Natural killer cell treated with Interleukin-12 subunit alpha and Interleukin-12 subunit beta and Interleukin-15 and Interleukin-18, amount 100 ng/mL, for 72 hours (primary cell): ENCODE results near the gene RTN4RL1. TPM values are rescaled to one million over a fixed set of nuclear protein-coding genes. Genes with fewer than 3 reads are reported as not detected.

Experiments used
- ATAC-seq, 2 donors: fragments of 150-1000 bp; cut with Tn5 transposase in 1 of 2; sonication (Bioruptor Pico), chemical (Tn5 transposase) in 1 of 2; 2 replicates each; pipeline ENCODE4 v1.10.0; 2021
- DNase-seq: peaks from one replicate; pipeline ENCODE4 v3.0.0; 2022; ENCODE audit warnings: low spot score
- H3K27ac Mint-ChIP-seq, 2 donors: 1 replicate in 1 of 2; 2 replicates in 1 of 2; pipeline ENCODE4 v1.8.0; 2022; ENCODE audit warnings: mixed read lengths in 2 of 2, mild to moderate bottlenecking in 1 of 2, moderate library complexity in 1 of 2
- H3K27me3 Mint-ChIP-seq, 2 donors: 1 replicate in 1 of 2; 2 replicates in 1 of 2; pipeline ENCODE4 v1.8.0; 2022; ENCODE audit warnings: mixed read lengths in 2 of 2
- H3K36me3 Mint-ChIP-seq: one replicate; pipeline ENCODE4 v1.8.0; 2022; ENCODE audit warnings: mixed read lengths
- H3K4me1 Mint-ChIP-seq, 2 donors: 1 replicate in 1 of 2; 2 replicates in 1 of 2; pipeline ENCODE4 v1.8.0; 2022; ENCODE audit warnings: low read depth in 2 of 2, mixed read lengths in 2 of 2, mild to moderate bottlenecking in 1 of 2
- H3K4me3 Mint-ChIP-seq: one replicate; pipeline ENCODE4 v1.8.0; 2022; ENCODE audit warnings: mixed read lengths
- H3K9me3 Mint-ChIP-seq: 2 replicates; pipeline ENCODE4 v1.8.0; 2022; ENCODE audit warnings: mixed read lengths
- total RNA-seq, 2 donors: library from RNA; stranded (reverse); gene quantifications; one replicate each; pipeline ENCODE4 v1.2.3, GENCODE V29; 2022

The RTN4RL1 gene
- total RNA-seq, 2 donors from 2014 or later: not detected

DNA sequence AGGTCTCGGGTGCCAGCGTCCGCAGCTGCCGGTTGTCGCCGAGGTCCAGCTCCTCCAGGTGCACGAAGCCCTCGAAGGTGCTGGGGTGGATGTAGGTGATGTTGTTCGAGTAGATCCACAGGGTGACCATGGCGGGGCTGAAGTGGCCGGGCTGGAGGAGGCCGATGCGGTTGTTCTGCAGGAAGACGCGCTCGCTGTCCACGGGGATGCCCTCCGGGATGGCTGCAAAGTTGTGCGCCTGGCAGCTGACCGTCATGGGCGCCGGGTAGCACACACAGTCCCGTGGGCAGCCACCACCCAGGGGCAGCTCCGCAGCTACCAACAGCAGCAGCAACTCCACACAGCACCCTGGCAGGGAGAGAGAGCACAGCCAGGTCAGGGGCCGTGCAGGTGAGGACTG lies 87.7 kb downstream of the RTN4RL1 start:
- H3K4me1 Mint-ChIP-seq: no peaks in the 10 kb centered on the region

DNA sequence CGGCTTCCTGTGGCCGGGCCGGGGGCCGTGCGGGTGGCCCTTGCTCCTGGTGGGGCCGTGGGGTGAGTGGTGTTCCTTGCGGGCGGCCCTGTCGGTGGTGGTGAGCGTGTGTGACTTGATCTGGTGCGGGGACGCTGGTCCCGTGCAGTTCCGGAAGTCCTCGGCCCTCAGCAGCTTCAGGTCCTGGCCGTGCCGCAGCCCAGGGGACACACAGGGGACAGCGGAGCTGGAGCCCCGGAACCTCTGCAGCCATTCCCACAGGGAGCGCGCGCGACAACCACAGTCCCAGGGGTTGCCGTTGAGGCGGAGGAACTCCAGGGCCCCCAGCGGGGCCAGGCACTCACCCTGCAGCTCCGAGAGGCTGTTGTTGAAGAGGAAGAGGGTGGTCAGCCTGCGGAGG lies 88.4 kb downstream of the RTN4RL1 start:
- Mint-ChIP-seq H3K27me3 (no peaks in the 10 kb centered on the region), H3K4me3 (no peak overlapping the region), H3K9me3 (no peaks in the 10 kb centered on the region), H3K36me3 (no peaks in the 10 kb centered on the region), H3K27ac (no peak overlapping the region), H3K4me1 (no peaks in the 10 kb centered on the region)
- DNase-seq: no peak
- peak in 1 of 2 donors; percentile 34 for ATAC-seq

More for the DNA sequence above, 87.7 kb downstream of the RTN4RL1 start:
- Mint-ChIP-seq H3K27me3 (no peaks in the 10 kb centered on the region), H3K9me3 (no peaks in the 10 kb centered on the region), H3K36me3 (no peaks in the 10 kb centered on the region), H3K27ac (no peak overlapping the region), H3K4me3 (no peak overlapping the region)
- ATAC-seq: peak in 1 of 2 donors; percentile 10
- DNase-seq: no peak

DNA sequence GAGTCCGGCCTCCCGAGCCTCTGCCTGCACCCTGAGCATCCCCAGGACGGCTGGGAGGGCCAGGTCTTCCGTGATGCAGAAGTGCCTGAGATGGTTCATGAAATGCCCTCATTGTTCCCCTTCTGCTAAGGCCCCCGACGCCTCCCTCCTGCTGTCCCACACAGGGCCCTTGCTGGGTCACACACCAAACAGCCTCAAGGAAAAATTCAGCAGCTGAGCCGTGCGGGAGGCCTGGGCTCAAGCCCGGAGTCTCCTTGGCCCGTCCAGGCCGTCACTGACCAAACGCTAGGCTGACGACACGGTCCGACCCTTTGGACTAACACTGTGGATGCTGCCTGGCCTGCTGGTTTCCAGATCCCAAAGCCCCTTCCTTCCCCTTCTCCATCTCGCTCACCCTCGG lies 90.2 kb downstream of the RTN4RL1 start:
- Mint-ChIP-seq H3K36me3 (no peaks in the 10 kb centered on the region), H3K27ac (no peak overlapping the region), H3K4me3 (no peak overlapping the region), H3K4me1 (no peaks in the 10 kb centered on the region), H3K9me3 (no peaks in the 10 kb centered on the region), H3K27me3 (peaks cover 0 to 7% of the 10 kb centered on the region in 2 donors)
- ATAC-seq (no peak), DNase-seq (no peak)

DNA sequence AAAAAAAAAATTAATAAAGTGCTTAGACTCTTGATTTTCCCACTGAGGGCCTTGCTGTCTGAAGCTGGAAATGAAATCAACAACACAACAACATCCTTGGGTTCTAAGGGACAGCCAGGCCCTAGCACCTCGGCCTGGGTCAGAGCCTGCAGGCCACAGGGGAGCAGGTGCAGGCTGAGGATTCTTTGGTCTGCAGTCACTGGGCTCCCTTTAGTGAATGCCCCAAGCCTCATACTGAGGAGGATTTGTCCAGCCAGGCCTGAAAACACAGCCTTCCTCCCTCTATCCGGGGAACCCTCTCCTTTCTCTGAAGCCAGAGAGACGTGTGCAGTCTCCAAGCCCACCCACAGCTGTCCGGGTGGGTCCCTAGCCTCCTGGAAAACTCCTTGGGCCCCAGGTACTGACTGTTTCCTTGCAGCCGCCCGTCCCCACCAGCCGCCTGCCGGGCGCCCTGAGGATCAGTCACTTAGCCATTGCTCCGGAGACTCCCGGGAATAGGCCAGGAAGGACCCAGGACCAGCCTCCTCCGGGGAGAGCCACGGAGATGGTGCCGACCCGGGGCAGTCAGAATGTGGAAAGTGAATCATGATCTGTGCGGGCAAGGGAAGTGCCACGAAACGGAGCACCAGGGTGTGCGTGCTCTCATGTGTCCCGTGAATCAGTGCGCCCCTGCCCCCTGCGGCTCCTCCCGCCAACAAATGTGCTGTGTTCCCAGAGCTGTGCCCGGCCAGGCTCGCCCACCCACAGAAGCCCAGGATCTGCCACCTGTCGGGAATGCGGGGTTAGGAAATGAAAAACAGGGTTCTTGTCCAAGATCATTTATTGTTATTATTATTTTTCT lies 91.0 kb downstream of the RTN4RL1 start:
- H3K4me3 Mint-ChIP-seq: no peak overlapping the region
- H3K27ac Mint-ChIP-seq: no peak overlapping the region
- no peak for ATAC-seq
- DNase-seq: no peak
- no peaks in the 10 kb centered on the region for H3K9me3 Mint-ChIP-seq
- no peaks in the 10 kb centered on the region for H3K36me3 Mint-ChIP-seq
- H3K27me3 Mint-ChIP-seq: peaks cover 0 to 7% of the 10 kb centered on the region in 2 donors
- H3K4me1 Mint-ChIP-seq: no peaks in the 10 kb centered on the region

DNA sequence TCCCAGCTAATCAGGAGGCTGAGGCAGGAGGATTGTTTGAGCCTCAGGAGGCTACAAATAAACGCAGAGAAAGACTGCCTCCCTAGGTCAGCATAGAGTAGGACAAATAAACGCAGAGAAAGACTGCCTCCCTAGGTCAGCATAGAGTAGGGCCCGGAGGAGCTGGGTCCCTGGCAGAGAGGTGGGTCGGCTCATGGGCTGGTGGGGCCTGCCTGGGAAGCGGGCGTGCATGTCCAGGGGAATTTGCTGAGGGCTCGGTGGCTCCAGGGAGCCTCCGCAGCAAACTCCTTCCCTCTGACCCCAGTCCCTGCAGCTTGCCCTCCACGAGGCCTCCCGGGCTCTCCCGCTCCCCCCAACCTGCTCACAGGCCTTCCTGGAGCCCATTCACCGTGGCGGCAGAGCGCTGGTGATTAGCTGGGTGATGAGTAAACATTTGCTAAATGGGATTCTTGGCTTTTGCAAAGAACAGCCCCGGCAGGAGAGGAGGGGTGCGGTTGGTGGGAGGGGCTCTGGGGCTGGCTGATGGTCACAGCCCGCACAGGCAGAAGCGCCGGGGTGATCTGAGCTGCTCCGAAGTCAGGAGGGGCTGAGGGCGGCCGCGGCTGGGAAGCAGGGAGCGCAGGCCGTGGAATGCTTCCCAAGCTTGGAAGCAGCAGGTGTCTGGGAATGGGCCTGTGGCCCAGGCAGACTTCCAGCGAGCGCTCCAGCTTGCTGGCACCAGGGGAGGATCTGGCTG lies 93.1 kb downstream of the RTN4RL1 start:
- Mint-ChIP-seq H3K4me1 (no peaks in the 10 kb centered on the region), H3K4me3 (no peak overlapping the region), H3K36me3 (no peaks in the 10 kb centered on the region), H3K9me3 (no peaks in the 10 kb centered on the region), H3K27ac (no peak overlapping the region), H3K27me3 (peaks cover 0 to 7% of the 10 kb centered on the region in 2 donors)
- ATAC-seq (no peak), DNase-seq (no peak)

DNA sequence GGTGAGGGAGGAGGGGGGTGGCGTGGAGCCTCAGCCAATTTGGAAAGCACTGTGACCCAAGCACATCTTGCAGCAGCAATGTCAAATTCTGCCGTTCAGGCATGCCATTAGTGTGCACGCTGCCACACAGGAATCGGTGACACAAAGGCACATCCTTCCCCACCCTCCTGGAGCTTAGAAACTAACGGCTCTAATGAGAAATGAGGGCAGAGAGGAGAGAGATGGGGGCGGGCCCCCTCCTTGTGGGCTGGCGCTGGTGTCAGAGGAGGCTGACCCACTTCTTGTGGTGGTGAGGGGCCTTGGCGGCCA lies 94.8 kb downstream of the RTN4RL1 start:
- DNase-seq (no peak), ATAC-seq (no peak)
- H3K4me1 Mint-ChIP-seq: no peaks in the 10 kb centered on the region
- H3K27ac Mint-ChIP-seq: no peak overlapping the region
- no peaks in the 10 kb centered on the region for H3K9me3 Mint-ChIP-seq
- H3K27me3 Mint-ChIP-seq: peaks cover 0 to 7% of the 10 kb centered on the region in 2 donors
- H3K4me3 Mint-ChIP-seq: no peak overlapping the region
- no peaks in the 10 kb centered on the region for H3K36me3 Mint-ChIP-seq

DNA sequence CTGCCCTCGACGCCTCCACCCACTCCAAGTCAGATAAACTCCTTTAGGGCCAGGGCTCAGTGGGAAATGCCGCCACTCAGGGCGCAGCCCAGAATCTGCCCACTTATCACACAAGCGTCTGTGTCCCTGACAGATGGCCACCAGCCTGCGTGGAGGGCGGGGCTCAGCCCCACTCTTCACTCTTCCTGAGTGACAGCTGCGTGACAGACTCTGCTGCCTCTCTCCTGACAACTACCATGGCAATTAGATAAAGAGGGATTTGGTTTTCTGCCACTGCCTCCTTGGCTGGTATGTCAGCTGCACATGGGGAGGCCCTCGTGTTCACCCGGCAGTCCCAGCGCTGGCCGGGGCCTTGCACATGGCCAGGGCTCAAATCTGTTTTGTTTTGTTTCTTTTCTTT lies 96.2 kb downstream of the RTN4RL1 start:
- no peaks in the 10 kb centered on the region for H3K36me3 Mint-ChIP-seq
- H3K4me3 Mint-ChIP-seq: no peak overlapping the region
- no peaks in the 10 kb centered on the region for H3K4me1 Mint-ChIP-seq
- no peaks in the 10 kb centered on the region for H3K9me3 Mint-ChIP-seq
- peaks cover 0 to 7% of the 10 kb centered on the region in 2 donors for H3K27me3 Mint-ChIP-seq
- no peak overlapping the region for H3K27ac Mint-ChIP-seq
- no peak for DNase-seq
- ATAC-seq: no peak

DNA sequence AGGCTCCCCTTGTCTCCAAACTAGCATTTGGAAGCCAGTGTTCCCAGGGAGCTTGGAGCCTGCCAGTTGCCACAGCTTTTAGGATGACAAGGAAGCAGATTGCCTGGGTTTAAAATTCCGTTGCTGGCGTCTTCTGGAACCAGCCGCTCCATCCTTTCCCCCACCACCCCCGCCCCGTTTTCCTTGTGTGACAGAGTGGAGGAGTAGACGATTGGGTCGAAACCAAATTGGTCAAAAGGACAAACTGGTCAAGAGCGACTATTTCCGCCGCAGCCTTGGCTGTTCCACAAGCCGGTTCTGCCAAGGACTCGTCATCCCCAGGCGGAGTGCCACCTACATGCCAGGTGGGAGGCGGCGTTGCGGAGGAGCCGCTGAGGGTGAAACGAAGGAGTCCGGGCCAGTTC lies 104.2 kb downstream of the RTN4RL1 start:
- Mint-ChIP-seq H3K27me3 (peaks cover 2 to 8% of the 10 kb centered on the region in 2 donors), H3K36me3 (no peaks in the 10 kb centered on the region), H3K9me3 (no peaks in the 10 kb centered on the region), H3K27ac (no peak overlapping the region), H3K4me3 (no peak overlapping the region), H3K4me1 (no peaks in the 10 kb centered on the region)
- ATAC-seq (no peak), DNase-seq (no peak)

DNA sequence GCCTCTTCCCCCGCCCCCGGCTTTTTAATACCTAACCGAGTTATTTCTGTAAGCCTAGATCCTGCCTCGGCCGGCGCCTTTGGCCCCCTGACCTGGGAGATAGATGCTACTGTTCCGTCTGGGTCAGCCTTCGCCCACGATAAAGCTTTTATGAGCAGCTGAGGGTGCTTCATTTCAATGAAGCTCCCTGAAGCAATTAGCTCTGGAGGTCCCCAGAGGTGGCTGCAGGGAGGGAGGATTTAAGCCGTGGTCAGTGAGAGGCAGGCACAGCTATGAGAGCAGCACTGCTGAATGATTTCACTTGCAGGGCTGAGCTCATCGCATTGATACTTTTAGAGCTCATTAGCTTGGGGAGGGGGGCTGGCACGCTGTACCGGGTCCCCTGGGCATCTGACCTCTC lies 105.9 kb downstream of the RTN4RL1 start:
- Mint-ChIP-seq H3K4me3 (no peak overlapping the region), H3K9me3 (no peaks in the 10 kb centered on the region), H3K36me3 (no peaks in the 10 kb centered on the region), H3K4me1 (no peaks in the 10 kb centered on the region), H3K27ac (no peak overlapping the region), H3K27me3 (peaks cover 4 to 11% of the 10 kb centered on the region in 2 donors)
- DNase-seq: no peak
- no peak for ATAC-seq

DNA sequence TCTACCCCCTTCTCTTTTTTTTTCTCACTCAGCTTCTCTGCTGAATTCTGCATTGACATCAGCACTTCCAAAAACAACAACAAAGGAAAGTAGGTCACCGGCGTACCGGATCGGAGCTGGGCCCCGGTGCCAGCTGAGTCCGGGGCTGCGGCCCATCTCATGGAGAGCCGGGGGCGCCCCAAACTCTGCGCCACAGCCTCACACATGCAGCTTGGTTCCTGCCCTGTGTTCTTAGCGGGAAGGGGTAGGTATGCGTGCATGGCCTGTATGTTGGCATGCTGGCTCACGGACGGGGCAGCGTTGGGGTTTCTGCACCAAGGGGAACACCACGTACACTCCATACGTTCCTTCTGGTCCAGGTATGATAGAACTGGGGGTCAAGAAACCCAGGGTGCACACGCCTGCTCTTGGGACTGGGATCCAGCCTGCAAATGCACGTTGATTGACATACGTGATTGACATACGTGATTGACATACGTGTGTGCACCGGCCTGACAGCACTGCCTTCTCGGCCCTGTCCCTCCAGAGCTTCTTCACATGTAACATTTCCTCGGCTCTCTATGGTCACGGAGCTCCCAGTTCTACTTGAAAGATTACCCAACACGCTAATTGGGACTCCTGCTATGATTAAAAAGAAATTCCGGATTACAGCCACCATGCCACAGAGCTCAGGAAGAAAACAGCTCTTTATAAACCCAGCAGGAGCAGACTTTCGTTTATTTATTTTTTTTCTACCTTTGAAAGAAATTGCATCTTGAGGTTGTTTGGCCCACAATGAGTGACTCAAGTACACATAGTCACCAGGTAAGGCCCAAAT lies 106.6 kb downstream of the RTN4RL1 start:
- no peak for ATAC-seq

DNA sequence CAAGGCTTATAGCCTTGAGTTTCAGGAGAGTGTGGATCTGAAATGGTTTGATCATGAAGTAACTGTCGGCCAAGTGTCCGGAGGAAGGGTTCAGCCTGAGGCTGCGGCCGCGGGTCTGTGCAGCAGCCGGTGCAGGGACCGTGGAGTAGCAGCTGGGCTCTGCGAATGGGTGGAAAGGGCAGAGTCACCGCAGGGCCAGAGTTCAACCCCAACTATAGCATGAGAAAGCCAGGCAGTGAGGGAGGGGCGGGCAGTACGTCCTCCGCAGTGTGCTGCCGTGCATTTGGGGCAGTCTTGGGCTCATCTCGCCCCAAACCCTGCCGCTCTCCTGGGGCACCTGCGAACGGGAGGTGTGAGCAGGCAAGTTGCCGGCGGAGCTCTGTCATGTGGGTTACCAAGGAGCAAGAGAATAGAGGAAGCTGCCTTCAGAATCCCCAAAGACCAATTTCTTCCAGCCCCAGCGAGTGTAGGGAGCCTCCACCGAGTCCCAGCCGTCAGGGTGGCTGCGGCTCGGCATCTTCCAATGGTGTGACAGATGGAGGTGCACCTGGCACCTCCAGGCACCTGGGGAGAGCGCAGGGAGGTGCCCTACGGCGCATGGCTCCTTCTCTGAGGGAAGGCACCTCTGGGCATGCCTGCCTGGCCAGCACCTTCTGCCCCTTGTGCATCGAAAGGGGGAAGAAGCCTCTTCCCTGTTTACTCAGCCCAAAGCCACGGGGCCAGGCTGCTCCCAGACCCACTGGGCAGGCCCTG lies 108.0 kb downstream of the RTN4RL1 start:
- Mint-ChIP-seq H3K27me3 (peaks cover 10 to 11% of the 10 kb centered on the region in 2 donors), H3K4me1 (no peaks in the 10 kb centered on the region), H3K4me3 (no peak overlapping the region), H3K36me3 (no peaks in the 10 kb centered on the region), H3K27ac (no peak overlapping the region), H3K9me3 (no peaks in the 10 kb centered on the region)
- DNase-seq (no peak), ATAC-seq (no peak)

More for the DNA sequence above, 106.6 kb downstream of the RTN4RL1 start:
- Mint-ChIP-seq H3K36me3 (no peaks in the 10 kb centered on the region), H3K4me1 (no peaks in the 10 kb centered on the region), H3K27ac (no peak overlapping the region), H3K4me3 (no peak overlapping the region), H3K9me3 (no peaks in the 10 kb centered on the region), H3K27me3 (peaks cover 5 to 11% of the 10 kb centered on the region in 2 donors)
- no peak for DNase-seq

DNA sequence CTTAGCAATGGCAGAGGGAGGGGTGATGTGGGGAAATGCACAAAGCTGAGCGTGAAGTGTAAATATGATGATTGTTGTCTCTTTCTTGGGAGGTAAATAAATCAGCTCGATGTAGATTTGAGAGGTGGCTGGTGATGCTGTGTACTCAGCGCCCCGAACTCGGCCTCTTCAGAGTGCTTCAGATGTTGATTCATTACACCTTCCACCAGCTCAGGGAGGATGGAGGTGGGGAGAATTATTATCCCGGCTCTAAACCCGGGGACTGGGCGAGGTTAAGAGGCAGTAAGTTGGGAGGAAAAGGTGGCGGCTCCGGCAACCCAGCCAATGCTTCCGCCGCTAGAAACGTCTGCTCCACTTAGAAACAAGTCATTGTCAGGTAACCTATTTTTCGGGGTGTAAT lies 108.8 kb downstream of the RTN4RL1 start:
- H3K9me3 Mint-ChIP-seq: no peaks in the 10 kb centered on the region
- peaks cover 17 to 18% of the 10 kb centered on the region in 2 donors for H3K27me3 Mint-ChIP-seq
- ATAC-seq (no peak), DNase-seq (no peak)
- H3K36me3 Mint-ChIP-seq: no peaks in the 10 kb centered on the region
- no peak overlapping the region for H3K4me3 Mint-ChIP-seq
- H3K27ac Mint-ChIP-seq: no peak overlapping the region
- H3K4me1 Mint-ChIP-seq: no peaks in the 10 kb centered on the region

DNA sequence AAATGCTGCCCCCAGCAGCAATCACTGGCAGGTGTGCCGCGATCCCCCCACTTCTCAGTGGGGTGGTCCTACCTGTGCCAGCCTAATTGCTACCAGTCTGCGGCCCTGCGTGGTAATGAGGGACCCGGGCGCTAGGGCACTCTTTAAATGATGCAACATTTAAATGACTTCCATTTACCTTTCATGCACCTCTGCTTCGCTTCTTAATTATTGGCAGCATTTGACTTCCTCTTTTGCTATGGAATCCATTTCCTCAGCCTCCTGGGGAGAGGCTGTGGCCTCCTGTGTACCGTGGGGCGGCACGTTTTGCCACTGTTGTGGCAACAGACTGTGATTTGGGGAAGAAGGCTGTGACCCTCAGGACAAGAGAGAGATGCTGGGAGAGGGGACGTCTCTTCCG lies 109.2 kb downstream of the RTN4RL1 start:
- Mint-ChIP-seq H3K4me1 (no peaks in the 10 kb centered on the region), H3K36me3 (no peaks in the 10 kb centered on the region), H3K9me3 (no peaks in the 10 kb centered on the region), H3K4me3 (no peak overlapping the region), H3K27ac (no peak overlapping the region), H3K27me3 (peaks cover 17 to 18% of the 10 kb centered on the region in 2 donors)
- DNase-seq: no peak
- no peak for ATAC-seq
